Endothelial cell of umbilical vein (primary cell): ENCODE results near the gene LGI1. TPM values are rescaled to one million over a fixed set of nuclear protein-coding genes. Genes with fewer than 3 reads are reported as not detected.

ENCODE experiments used
- BruUV-seq: library from RNA; stranded (reverse); fragments of 400-500 nt; replicated peaks from 2 replicates; lab custom pipeline; 2021; lab: Mats Ljungman, UMichigan
- CTCF ChIA-PET: fragments of 300-600, 350-600 bp; sonication (Branson Sonifier 250); formaldehyde crosslinking; loops from one replicate; lab custom pipeline; 2021; ENCODE audit warnings: antibody characterized with exemption, inconsistent platforms; lab: Charles Lee
- POLR2A ChIA-PET: fragments of 300-600, 350-600 bp; sonication (Branson Sonifier 250); formaldehyde crosslinking; loops from one replicate; lab custom pipeline; 2021; ENCODE audit warnings: antibody characterized with exemption, inconsistent platforms; lab: Charles Lee
- DNase-seq: peaks from one replicate; pipeline ENCODE4 v3.0.0-alpha.2; 2011; ENCODE audit warnings: low read depth, low spot score
- FAIRE-seq: peaks from 2 replicates; lab custom pipeline; 2011; peaks lifted over from hg19 to GRCh38; lab: Jason Lieb, UNC
- H2AFZ ChIP-seq: 2 replicates; pipeline ENCODE4 v1.6.0; 2012; ENCODE audit warnings: low read depth, low read length, control low read depth, inconsistent platforms
- H3K27ac ChIP-seq: 2 replicates; pipeline ENCODE4 v1.5.1; 2011; ENCODE audit warnings: low read depth, mild to moderate bottlenecking, control low read depth, low read length, moderate library complexity; ENCODE audit not compliant: insufficient read depth
- H3K27me3 ChIP-seq, 2 experiments: 2 replicates each; pipeline versions ENCODE4 v1.6.0 to v1.6.1; 2011; ENCODE audit warnings: low read length in 2 of 2, mixed read lengths in 1 of 2; ENCODE audit not compliant: control insufficient read depth in 2 of 2, insufficient read depth in 2 of 2
- H3K36me3 ChIP-seq, 2 experiments: 2 replicates in 1 of 2; 3 replicates in 1 of 2; pipeline ENCODE4 v1.5.1; 2011; ENCODE audit warnings: low read length in 2 of 2, mild to moderate bottlenecking in 1 of 2, moderate library complexity in 1 of 2; ENCODE audit not compliant: control insufficient read depth in 2 of 2, insufficient read depth in 2 of 2; ENCODE audit errors: extremely low read depth in 1 of 2
- H3K4me1 ChIP-seq: 3 replicates; pipeline ENCODE4 v1.5.1; 2011; ENCODE audit warnings: mild to moderate bottlenecking, low read length; ENCODE audit not compliant: control insufficient read depth, insufficient read depth; ENCODE audit errors: extremely low read depth
- H3K4me2 ChIP-seq: 2 replicates; pipeline ENCODE4 v1.6.1; 2011; ENCODE audit warnings: low read length, control low read depth, mixed read lengths; ENCODE audit not compliant: insufficient read depth
- H3K4me3 ChIP-seq, 3 experiments: fragments of 200-600 bp in 1 of 3; sonication (generic), shearing (Covaris generic) in 1 of 3; replicated peaks in 1 of 3; 2 replicates each; pipeline ENCODE4 v1.5.1; 2011 to 2016; ENCODE audit warnings: control low read depth in 3 of 3, low read length in 3 of 3, mild to moderate bottlenecking in 2 of 3, inconsistent platforms in 1 of 3, low read depth in 1 of 3, moderate library complexity in 1 of 3; ENCODE audit not compliant: insufficient read depth in 1 of 3
- H3K79me2 ChIP-seq: 2 replicates; pipeline ENCODE4 v1.6.0; 2012; ENCODE audit warnings: low read length, inconsistent platforms; ENCODE audit not compliant: control insufficient read depth, insufficient read depth
- H3K9ac ChIP-seq: replicated peaks from 2 replicates; pipeline ENCODE3; 2011; ENCODE audit warnings: low read length, control low read depth; ENCODE audit not compliant: insufficient read depth; ENCODE audit errors: extremely low read depth
- H3K9me1 ChIP-seq: replicated peaks from 3 replicates; pipeline ENCODE4 v1.6.0; 2011; ENCODE audit warnings: mild to moderate bottlenecking, low read length; ENCODE audit not compliant: control insufficient read depth, insufficient read depth; ENCODE audit errors: extremely low read depth
- H3K9me3 ChIP-seq: replicated peaks from 2 replicates; pipeline ENCODE4 v1.5.1; 2012; ENCODE audit warnings: low read length, inconsistent platforms; ENCODE audit not compliant: control insufficient read depth, insufficient read depth
- H4K20me1 ChIP-seq: replicated peaks from 2 replicates; pipeline ENCODE3; 2011; ENCODE audit warnings: mild to moderate bottlenecking, low read length; ENCODE audit not compliant: control insufficient read depth, insufficient read depth; ENCODE audit errors: extremely low read depth
- EZH2 ChIP-seq: IDR thresholded peaks from 2 replicates; pipeline ENCODE4 v1.6.1; 2012; ENCODE audit warnings: borderline replicate concordance, low read depth, mild to moderate bottlenecking, moderate library complexity, low read length, inconsistent platforms; ENCODE audit not compliant: severe bottlenecking
- FOS ChIP-seq: IDR thresholded peaks from 2 replicates; pipeline ENCODE4 v1.6.1; 2011; ENCODE audit warnings: mild to moderate bottlenecking, low read length, moderate library complexity, borderline replicate concordance; ENCODE audit not compliant: insufficient read depth
- GATA2 ChIP-seq: IDR thresholded peaks from 2 replicates; pipeline ENCODE4 v1.7.0; 2011; ENCODE audit warnings: low read depth, mild to moderate bottlenecking, moderate library complexity, mixed read lengths, low read length; ENCODE audit not compliant: insufficient read length, insufficient read depth
- JUN ChIP-seq: IDR thresholded peaks from 2 replicates; pipeline ENCODE4 v1.6.1; 2011; ENCODE audit warnings: borderline replicate concordance, low read depth; ENCODE audit not compliant: insufficient read length, insufficient read depth
- MYC ChIP-seq: IDR thresholded peaks from one replicate; pipeline ENCODE4 v1.6.1; 2011; ENCODE audit warnings: mild to moderate bottlenecking, low read depth, low read length
- POLR2A ChIP-seq: IDR thresholded peaks from 2 replicates; pipeline ENCODE4 v1.6.1; 2012; ENCODE audit warnings: low read depth, mild to moderate bottlenecking, control low read depth, low read length
- POLR2AphosphoS5 ChIP-seq: IDR thresholded peaks from 2 replicates; pipeline ENCODE4 v1.6.1; 2012; ENCODE audit warnings: low read depth, mild to moderate bottlenecking, control low read depth, low read length, moderate library complexity; ENCODE audit not compliant: insufficient read depth
- dilution Hi-C: fragments of 300-500 bp; cut with MboI; formaldehyde crosslinking; loops from one replicate; pipeline ENCODE4 v1.15.0; 2019; ENCODE audit warnings: low sequenced_read_pairs; ENCODE audit not compliant: extremely low pct_ligation_motif_present
- intact Hi-C: fragments of 100-400 bp; cut with micrococcal nuclease; formaldehyde crosslinking; loops from one replicate; pipeline ENCODE4 v1.10.0; 2022
- polyA plus RNA-seq, 4 experiments: library from polyadenylated mRNA; depleted of rRNA in 3 of 4; stranded (reverse) in 3 of 4; unstranded in 1 of 4; fragments of >200 nt; gene quantifications; 2 replicates each; pipeline versions ENCODE4 v1.2.1 to v1.2.3, GENCODE V29; 2011 to 2012; ENCODE audit warnings: missing spikeins in 1 of 4
- total RNA-seq: library from RNA; stranded (reverse); gene quantifications from 2 replicates; pipeline ENCODE4 v1.2.3, GENCODE V29; 2021
- TF ChIP-seq, protein P1 (sequence below): IDR thresholded peaks from 2 replicates; pipeline ENCODE4 v1.6.1; 2011; ENCODE audit not compliant: insufficient read depth, insufficient read length
- TF ChIP-seq, protein P2 (sequence below), 2 donors: IDR thresholded peaks; 1 replicate in 1 of 2; 2 replicates in 1 of 2; pipeline ENCODE4 v1.5.1; 2011; ENCODE audit warnings: low read length in 2 of 2, mild to moderate bottlenecking in 2 of 2, moderate library complexity in 2 of 2, control low read depth in 1 of 2, inconsistent platforms in 1 of 2, low read depth in 1 of 2; ENCODE audit not compliant: insufficient read depth in 1 of 2; ENCODE audit errors: extremely low read depth in 1 of 2

Gene LGI1
- total and polyA plus RNA-seq, 2 donors (not counting 3 experiments of a cell fraction or from before 2014, with no cell fraction given): not detected

DNA sequence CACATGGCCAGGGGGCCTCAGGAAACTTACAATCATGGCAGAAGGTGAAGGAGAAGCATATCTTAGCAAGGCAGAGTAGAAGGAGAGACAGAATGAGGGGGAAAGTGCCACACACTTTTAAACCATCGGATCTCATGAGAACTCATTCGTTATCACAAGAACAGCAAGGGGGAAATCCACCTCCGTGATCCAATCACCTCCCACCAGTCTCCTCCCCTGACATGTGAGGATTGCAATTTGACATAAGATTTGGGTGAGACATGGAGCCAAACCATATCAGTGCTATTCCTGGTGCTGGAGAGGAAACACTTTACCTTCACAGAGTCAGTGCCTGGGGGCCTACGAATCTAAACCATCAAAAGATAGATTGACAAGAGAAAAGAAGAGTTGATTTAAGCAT, 61.8 kb downstream of the LGI1 start:
- Histone ChIP-seq H3K4me1 (no peaks in the 10 kb centered on the region), H2AFZ (no peak overlapping the region), H3K27ac (no peak overlapping the region), H4K20me1 (no peaks in the 10 kb centered on the region), H3K9ac (no peak overlapping the region), H3K4me3 (no peak overlapping the region), H3K27me3 (peaks cover 22 to 27% of the 10 kb centered on the region in 2 experiments), H3K4me2 (no peak overlapping the region), H3K36me3 (no peaks in the 10 kb centered on the region), H3K9me1 (no peaks in the 10 kb centered on the region), H3K79me2 (no peaks in the 10 kb centered on the region), H3K9me3 (no peaks in the 10 kb centered on the region)
- POLR2A ChIA-PET: no interaction called here
- BruUV-seq: no TSS peak
- FAIRE-seq: no peak
- CTCF ChIA-PET: interaction anchor here (0.6 to 1.3 kb wide), 2 partner anchors 265 to 501 kb away, joined by 3 read pairs; no protein-coding TSS in a partner anchor
- intact Hi-C loops (loop anchor here (10.0 kb wide), 1 partner anchor 625 kb away; no protein-coding TSS in a partner anchor), dilution Hi-C loops (no loop called here)
- DNase-seq: no peak
- no peak for TF ChIP-seq POLR2AphosphoS5
- no peak for TF ChIP-seq POLR2A
- TF ChIP-seq GATA2: no peak
- no peak for TF ChIP-seq FOS
- TF ChIP-seq, protein P1, sequence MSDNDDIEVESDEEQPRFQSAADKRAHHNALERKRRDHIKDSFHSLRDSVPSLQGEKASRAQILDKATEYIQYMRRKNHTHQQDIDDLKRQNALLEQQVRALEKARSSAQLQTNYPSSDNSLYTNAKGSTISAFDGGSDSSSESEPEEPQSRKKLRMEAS: no peak
- no peak for TF ChIP-seq EZH2
- no peak for TF ChIP-seq JUN
- no peak for TF ChIP-seq MYC
- TF ChIP-seq, protein P2, sequence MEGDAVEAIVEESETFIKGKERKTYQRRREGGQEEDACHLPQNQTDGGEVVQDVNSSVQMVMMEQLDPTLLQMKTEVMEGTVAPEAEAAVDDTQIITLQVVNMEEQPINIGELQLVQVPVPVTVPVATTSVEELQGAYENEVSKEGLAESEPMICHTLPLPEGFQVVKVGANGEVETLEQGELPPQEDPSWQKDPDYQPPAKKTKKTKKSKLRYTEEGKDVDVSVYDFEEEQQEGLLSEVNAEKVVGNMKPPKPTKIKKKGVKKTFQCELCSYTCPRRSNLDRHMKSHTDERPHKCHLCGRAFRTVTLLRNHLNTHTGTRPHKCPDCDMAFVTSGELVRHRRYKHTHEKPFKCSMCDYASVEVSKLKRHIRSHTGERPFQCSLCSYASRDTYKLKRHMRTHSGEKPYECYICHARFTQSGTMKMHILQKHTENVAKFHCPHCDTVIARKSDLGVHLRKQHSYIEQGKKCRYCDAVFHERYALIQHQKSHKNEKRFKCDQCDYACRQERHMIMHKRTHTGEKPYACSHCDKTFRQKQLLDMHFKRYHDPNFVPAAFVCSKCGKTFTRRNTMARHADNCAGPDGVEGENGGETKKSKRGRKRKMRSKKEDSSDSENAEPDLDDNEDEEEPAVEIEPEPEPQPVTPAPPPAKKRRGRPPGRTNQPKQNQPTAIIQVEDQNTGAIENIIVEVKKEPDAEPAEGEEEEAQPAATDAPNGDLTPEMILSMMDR (IDR thresholded peaks at IDR 0.05; ENCODE audit: extremely low read depth in 1 of 2, insufficient read depth in 1 of 2, low read depth in 1 of 2, low read length in 2 of 2): no peak
